OCI-LY7 (cell line): ENCODE measurements around the gene ADD1. TPM values are rescaled to one million over a fixed set of nuclear protein-coding genes. Genes with fewer than 3 reads are reported as not detected.
"Not testable (repeated sequence)": the region's sequence is repeated elsewhere in the genome, so short reads cannot be mapped to it uniquely, and the experiment has no call there.

Experiments
- BruUV-seq: library from RNA; stranded (reverse); fragments of 400-500 nt; replicated peaks from 2 replicates; lab custom pipeline; 2021; lab: Mats Ljungman, UMichigan
- CTCF ChIA-PET: fragments of 300-600 bp; sonication (Branson Sonifier 250); formaldehyde crosslinking; loops from one replicate; lab custom pipeline; 2022; ENCODE audit warnings: antibody characterized with exemption; ENCODE audit not compliant: unreplicated experiment; lab: Charles Lee
- POLR2A ChIA-PET: fragments of 300-600 bp; sonication (Branson Sonifier 250); formaldehyde crosslinking; loops from one replicate; lab custom pipeline; 2022; ENCODE audit warnings: antibody characterized with exemption; lab: Charles Lee
- DNase-seq: peaks from one replicate; pipeline ENCODE4 v3.0.0-alpha.2; 2015; ENCODE audit warnings: low spot score
- H2AFZ ChIP-seq: fragments of 200-600 bp; sonication (generic), shearing (Covaris generic); 2 replicates; pipeline ENCODE4 v1.6.1; 2014; ENCODE audit warnings: mild to moderate bottlenecking, antibody characterized with exemption, low read length, moderate library complexity
- H3K27ac ChIP-seq: fragments of 200-600 bp; sonication (generic); 2 replicates; pipeline ENCODE4 v1.5.1; 2014; ENCODE audit warnings: mixed run types, low read depth, mild to moderate bottlenecking, moderate library complexity, low read length, inconsistent platforms; ENCODE audit not compliant: poor library complexity, severe bottlenecking
- H3K36me3 ChIP-seq: fragments of 200-600 bp; sonication (generic); 2 replicates; pipeline ENCODE4 v1.6.1; 2014; ENCODE audit warnings: mild to moderate bottlenecking, antibody characterized with exemption, low read length, moderate library complexity, mixed read lengths; ENCODE audit not compliant: insufficient read depth
- H3K4me1 ChIP-seq: fragments of 200-600 bp; sonication (generic); 2 replicates; pipeline ENCODE4 v1.5.1; 2014; ENCODE audit warnings: mild to moderate bottlenecking, low read length; ENCODE audit not compliant: insufficient read depth, poor library complexity, severe bottlenecking
- H3K4me2 ChIP-seq: fragments of 200-600 bp; sonication (generic); 2 replicates; pipeline ENCODE4 v1.6.1; 2014; ENCODE audit warnings: mild to moderate bottlenecking, low read length
- H3K4me3 ChIP-seq: fragments of 200-600 bp; sonication (generic); 2 replicates; pipeline ENCODE4 v1.5.1; 2014; ENCODE audit warnings: mild to moderate bottlenecking, low read depth, low read length; ENCODE audit not compliant: poor library complexity, severe bottlenecking
- H3K79me2 ChIP-seq: fragments of 200-600 bp; sonication (generic); 2 replicates; pipeline ENCODE4 v1.6.1; 2016; ENCODE audit warnings: low read depth, mild to moderate bottlenecking, low read length, moderate library complexity, mixed read lengths; ENCODE audit not compliant: insufficient read depth
- H3K9me2 ChIP-seq: fragments of 200-600 bp; sonication (generic); 2 replicates; pipeline ENCODE4 v1.6.1; 2016; ENCODE audit warnings: mild to moderate bottlenecking, low read length, mixed read lengths; ENCODE audit not compliant: insufficient read depth
- H3K9me3 ChIP-seq: fragments of 200-600 bp; sonication (generic); 2 replicates; pipeline ENCODE4 v1.6.1; 2014; ENCODE audit warnings: mild to moderate bottlenecking, mixed run types, low read length, mixed read lengths
- H4K20me1 ChIP-seq: fragments of 200-600 bp; sonication (generic); 2 replicates; pipeline ENCODE4 v1.6.1; 2014; ENCODE audit warnings: mild to moderate bottlenecking, antibody characterized with exemption, low read length, moderate library complexity, mixed read lengths; ENCODE audit not compliant: insufficient read depth
- intact Hi-C: fragments of 100-400 bp; cut with micrococcal nuclease; formaldehyde crosslinking; loops from one replicate; pipeline ENCODE4 v1.10.0; 2022; ENCODE audit not compliant: unreplicated experiment
- total RNA-seq, 2 experiments: library from RNA; depleted of rRNA in 1 of 2; stranded (reverse); fragments of >200 nt in 1 of 2; shearing (Covaris generic) in 1 of 2; gene quantifications; 2 replicates each; pipeline ENCODE4 v1.2.3, GENCODE V29; 2014 to 2022
- TF ChIP-seq, protein P1 (sequence below): fragments of 200-600 bp; sonication (generic); conservative IDR thresholded peaks from 2 replicates; pipeline ENCODE4 v1.5.1; 2014; ENCODE audit warnings: mild to moderate bottlenecking, antibody characterized with exemption, low read length, moderate library complexity, mixed read lengths

The ADD1 gene
- total RNA-seq, 2 experiments from 2014 or later: 85.3 to 108 TPM

DNA sequence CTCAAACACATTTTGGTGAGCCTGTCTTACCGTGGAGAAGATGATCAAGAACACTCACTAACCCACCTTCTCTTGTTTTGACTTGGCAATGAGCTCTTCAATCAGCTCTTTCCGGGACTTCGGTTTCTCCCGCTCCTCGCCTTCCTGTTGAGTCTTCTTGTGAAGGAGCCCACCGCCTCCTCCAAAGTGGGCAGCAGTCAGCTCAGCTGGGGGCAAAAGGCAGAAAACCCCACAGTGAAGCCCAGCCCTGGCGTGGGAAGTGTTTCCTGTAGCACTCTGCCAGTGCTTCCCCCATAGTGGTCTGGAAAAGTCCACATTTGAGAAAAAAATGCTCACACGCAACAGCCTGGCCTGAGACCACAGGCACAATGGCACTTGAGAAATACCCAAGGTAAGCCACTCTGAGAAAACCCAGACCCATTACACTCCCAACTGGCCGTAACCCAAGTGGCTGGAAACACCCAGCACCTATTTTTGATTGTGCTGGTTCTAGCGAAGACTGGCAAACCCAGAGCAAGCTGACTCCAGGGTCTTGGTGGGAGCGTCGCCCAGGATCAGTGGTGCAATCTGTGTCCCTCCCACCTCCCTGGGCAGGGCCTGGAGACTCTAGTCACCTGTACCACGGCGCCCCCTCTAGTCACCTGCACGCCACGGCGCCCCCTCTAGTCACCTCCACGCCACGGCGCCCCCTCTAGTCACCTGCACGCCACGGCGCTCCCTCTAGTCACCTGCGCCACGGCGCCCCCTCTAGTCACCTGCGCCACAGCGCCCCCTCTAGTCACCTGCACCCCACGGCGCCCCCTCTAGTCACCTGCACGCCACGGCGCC, 110.9 kb downstream of the ADD1 start:
- peaks cover 13% of the 10 kb centered on the region; the same call in 1 of the 2 replicates for H4K20me1 ChIP-seq
- H3K27ac ChIP-seq: peak overlapping the region; percentile 2
- H3K9me3 ChIP-seq: no peaks in the 10 kb centered on the region
- peaks cover 96% of the 10 kb centered on the region for H3K36me3 ChIP-seq
- no peaks in the 10 kb centered on the region for H3K9me2 ChIP-seq
- H3K4me2 ChIP-seq: no peak overlapping the region
- BruUV-seq: no TSS peak
- H3K4me1 ChIP-seq: no peaks in the 10 kb centered on the region
- intact Hi-C loops: loop anchor here (2.0 to 5.0 kb wide), 2 partner anchors 257 to 418 kb away; partner anchors contain the start of gene FAM193A
- CTCF ChIA-PET: interaction anchor here (0.5 kb wide), 1 partner anchor 325 kb away, joined by 3 read pairs; no protein-coding TSS in a partner anchor
- H3K4me3 ChIP-seq: no peak overlapping the region
- POLR2A ChIA-PET: interaction anchor here (1.0 to 1.5 kb wide), 3 partner anchors 9 to 60 kb away, joined by 3 to 6 read pairs (median 5); partner anchors contain the start of gene GRK4
- TF ChIP-seq, protein P1, sequence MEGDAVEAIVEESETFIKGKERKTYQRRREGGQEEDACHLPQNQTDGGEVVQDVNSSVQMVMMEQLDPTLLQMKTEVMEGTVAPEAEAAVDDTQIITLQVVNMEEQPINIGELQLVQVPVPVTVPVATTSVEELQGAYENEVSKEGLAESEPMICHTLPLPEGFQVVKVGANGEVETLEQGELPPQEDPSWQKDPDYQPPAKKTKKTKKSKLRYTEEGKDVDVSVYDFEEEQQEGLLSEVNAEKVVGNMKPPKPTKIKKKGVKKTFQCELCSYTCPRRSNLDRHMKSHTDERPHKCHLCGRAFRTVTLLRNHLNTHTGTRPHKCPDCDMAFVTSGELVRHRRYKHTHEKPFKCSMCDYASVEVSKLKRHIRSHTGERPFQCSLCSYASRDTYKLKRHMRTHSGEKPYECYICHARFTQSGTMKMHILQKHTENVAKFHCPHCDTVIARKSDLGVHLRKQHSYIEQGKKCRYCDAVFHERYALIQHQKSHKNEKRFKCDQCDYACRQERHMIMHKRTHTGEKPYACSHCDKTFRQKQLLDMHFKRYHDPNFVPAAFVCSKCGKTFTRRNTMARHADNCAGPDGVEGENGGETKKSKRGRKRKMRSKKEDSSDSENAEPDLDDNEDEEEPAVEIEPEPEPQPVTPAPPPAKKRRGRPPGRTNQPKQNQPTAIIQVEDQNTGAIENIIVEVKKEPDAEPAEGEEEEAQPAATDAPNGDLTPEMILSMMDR: no peak
- H2AFZ ChIP-seq: no peak overlapping the region
- peaks cover 42% of the 10 kb centered on the region for H3K79me2 ChIP-seq
- peak; percentile 53 for DNase-seq

DNA sequence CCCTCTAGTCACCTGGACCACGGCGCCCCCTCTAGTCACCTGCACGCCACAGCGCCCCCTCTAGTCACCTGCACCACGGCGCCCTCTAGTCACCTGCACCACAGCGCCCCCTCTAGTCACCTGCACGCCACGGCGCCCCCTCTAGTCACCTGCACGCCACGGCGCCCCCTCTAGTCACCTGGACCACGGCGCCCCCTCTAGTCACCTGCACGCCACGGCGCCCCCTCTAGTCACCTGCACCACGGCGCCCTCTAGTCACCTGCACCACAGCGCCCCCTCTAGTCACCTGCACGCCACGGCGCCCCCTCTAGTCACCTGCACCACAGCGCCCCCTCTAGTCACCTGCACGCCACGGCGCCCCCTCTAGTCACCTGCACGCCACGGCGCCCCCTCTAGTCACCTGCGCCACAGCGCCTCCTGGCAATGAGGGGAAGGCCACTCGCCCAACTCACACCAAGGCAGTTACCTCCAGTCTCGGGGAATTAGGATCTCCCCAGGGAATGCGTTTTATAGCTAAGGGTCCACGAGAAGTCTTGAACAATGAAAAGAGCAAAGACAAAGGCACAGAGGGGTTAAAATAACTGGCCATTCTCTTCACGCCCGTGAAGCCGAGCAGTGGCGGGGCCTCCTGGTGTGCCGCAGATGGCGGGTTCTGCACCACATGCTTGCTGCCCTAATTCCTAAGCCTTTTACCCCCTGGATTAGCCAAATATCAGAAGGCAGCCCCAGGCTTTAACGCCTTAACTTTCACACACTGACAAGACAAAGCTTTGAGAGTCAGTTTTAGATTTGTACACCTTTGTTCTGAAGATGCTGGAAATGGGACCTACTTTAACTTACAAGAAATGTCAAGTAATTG, 111.8 kb downstream of the ADD1 start:
- H3K9me2 ChIP-seq, H3K27ac ChIP-seq, H2AFZ ChIP-seq, H3K9me3 ChIP-seq, H3K4me3 ChIP-seq, DNase-seq, H3K4me2 ChIP-seq, H3K4me1 ChIP-seq, BruUV-seq, POLR2A ChIA-PET: not testable (repeated sequence)
- peaks cover 50% of the 10 kb centered on the region for H3K79me2 ChIP-seq
- CTCF ChIA-PET: interaction anchor here (1.1 kb wide), 1 partner anchor 12 kb away, joined by 3 read pairs; no protein-coding TSS in a partner anchor
- TF ChIP-seq, protein P1: peak; percentile 94
- intact Hi-C loops: loop anchor here (2.0 to 5.0 kb wide), 2 partner anchors 258 to 419 kb away; partner anchors contain the start of gene FAM193A
- H4K20me1 ChIP-seq: peaks cover 16% of the 10 kb centered on the region
- peaks cover 95% of the 10 kb centered on the region for H3K36me3 ChIP-seq
